HEK293 (cell line): ENCODE measurements around the gene SLAMF8.

Experiments used
- GLI2 ChIP-seq: fragments of 450-650 bp; formaldehyde crosslinking; IDR thresholded peaks from 2 replicates; pipeline ENCODE4; 2017; ENCODE audit warnings: missing biosample characterization, missing genetic modification characterization, low read depth, borderline replicate concordance
- REPIN1 ChIP-seq: fragments of 450-650 bp; formaldehyde crosslinking; IDR thresholded peaks from 2 replicates; pipeline ENCODE4 v1.5.1; 2017; ENCODE audit warnings: missing biosample characterization, missing genetic modification characterization, low read depth
- SETDB1 ChIP-seq: IDR thresholded peaks from one replicate; pipeline ENCODE4 v1.6.1; 2017; ENCODE audit warnings: mild to moderate bottlenecking, low read length, moderate library complexity, mixed read lengths; ENCODE audit not compliant: insufficient read length
- SP7 ChIP-seq: fragments of 450-650 bp; formaldehyde crosslinking; IDR thresholded peaks from 2 replicates; pipeline ENCODE4 v1.5.1; 2016; ENCODE audit warnings: missing biosample characterization, missing genetic modification characterization
- TCF7L2 ChIP-seq: IDR thresholded peaks from 2 replicates; pipeline ENCODE4 v1.6.1; 2011; ENCODE audit warnings: low read depth, mild to moderate bottlenecking, inconsistent platforms, low read length, moderate library complexity, borderline replicate concordance
- ZNF114 ChIP-seq: fragments of 450-650 bp; formaldehyde crosslinking; IDR thresholded peaks from 2 replicates; pipeline ENCODE4 v1.5.0; 2017; ENCODE audit warnings: missing biosample characterization, missing genetic modification characterization
- ZNF239 ChIP-seq: fragments of 450-650 bp; formaldehyde crosslinking; IDR thresholded peaks from 2 replicates; pipeline ENCODE4 v1.5.1; 2016; ENCODE audit warnings: missing biosample characterization, missing genetic modification characterization
- ZNF24 ChIP-seq: fragments of 450-650 bp; formaldehyde crosslinking; IDR thresholded peaks from 2 replicates; pipeline ENCODE4 v1.5.1; 2016; ENCODE audit warnings: missing biosample characterization, missing genetic modification characterization
- ZNF324 ChIP-seq: fragments of 450-650 bp; formaldehyde crosslinking; IDR thresholded peaks from 2 replicates; pipeline ENCODE4 v1.5.1; 2016; ENCODE audit warnings: missing biosample characterization, missing genetic modification characterization
- ZNF510 ChIP-seq: fragments of 450-650 bp; formaldehyde crosslinking; IDR thresholded peaks from 2 replicates; pipeline ENCODE4 v1.5.1; 2018; ENCODE audit warnings: mild to moderate bottlenecking, missing genetic modification characterization, missing biosample characterization; ENCODE audit not compliant: insufficient replicate concordance
- ZNF664 ChIP-seq: fragments of 450-650 bp; formaldehyde crosslinking; IDR thresholded peaks from 2 replicates; pipeline ENCODE4 v1.5.1; 2016; ENCODE audit warnings: missing biosample characterization, missing genetic modification characterization
- TF ChIP-seq, protein P1 (sequence below): fragments of 450-650 bp; formaldehyde crosslinking; IDR thresholded peaks from 2 replicates; pipeline ENCODE4 v1.5.1; 2016; ENCODE audit warnings: missing biosample characterization, missing genetic modification characterization
- TF ChIP-seq, protein P2 (sequence below): fragments of 450-650 bp; formaldehyde crosslinking; IDR thresholded peaks from 2 replicates; pipeline ENCODE4 v1.5.1; 2016; ENCODE audit warnings: missing biosample characterization, missing genetic modification characterization
- TF ChIP-seq, protein P3 (sequence below): fragments of 450-650 bp; formaldehyde crosslinking; IDR thresholded peaks from 2 replicates; pipeline ENCODE4 v1.5.1; 2016; ENCODE audit warnings: missing biosample characterization, missing genetic modification characterization

DNA sequence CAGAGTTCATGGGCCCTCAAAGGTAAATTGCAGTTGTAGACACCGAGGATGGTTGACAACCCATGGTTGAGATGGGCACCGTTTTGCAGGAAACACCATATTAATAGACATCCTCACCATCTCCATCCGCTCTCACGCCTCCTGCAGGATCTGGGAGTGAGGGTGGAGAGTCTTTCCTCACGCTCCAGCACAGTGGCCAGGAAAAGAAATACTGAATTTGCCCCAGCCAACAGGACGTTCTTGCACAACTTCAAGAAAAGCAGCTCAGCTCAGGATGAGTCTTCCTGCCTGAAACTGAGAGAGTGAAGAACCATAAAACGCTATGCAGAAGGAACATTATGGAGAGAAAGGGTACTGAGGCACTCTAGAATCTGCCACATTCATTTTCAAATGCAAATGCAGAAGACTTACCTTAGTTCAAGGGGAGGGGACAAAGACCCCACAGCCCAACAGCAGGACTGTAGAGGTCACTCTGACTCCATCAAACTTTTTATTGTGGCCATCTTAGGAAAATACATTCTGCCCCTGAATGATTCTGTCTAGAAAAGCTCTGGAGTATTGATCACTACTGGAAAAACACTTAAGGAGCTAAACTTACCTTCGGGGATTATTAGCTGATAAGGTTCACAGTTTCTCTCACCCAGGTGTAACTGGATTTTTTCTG is 9.3 kb downstream of the SLAMF8 start:
- TF ChIP-seq, protein P1, sequence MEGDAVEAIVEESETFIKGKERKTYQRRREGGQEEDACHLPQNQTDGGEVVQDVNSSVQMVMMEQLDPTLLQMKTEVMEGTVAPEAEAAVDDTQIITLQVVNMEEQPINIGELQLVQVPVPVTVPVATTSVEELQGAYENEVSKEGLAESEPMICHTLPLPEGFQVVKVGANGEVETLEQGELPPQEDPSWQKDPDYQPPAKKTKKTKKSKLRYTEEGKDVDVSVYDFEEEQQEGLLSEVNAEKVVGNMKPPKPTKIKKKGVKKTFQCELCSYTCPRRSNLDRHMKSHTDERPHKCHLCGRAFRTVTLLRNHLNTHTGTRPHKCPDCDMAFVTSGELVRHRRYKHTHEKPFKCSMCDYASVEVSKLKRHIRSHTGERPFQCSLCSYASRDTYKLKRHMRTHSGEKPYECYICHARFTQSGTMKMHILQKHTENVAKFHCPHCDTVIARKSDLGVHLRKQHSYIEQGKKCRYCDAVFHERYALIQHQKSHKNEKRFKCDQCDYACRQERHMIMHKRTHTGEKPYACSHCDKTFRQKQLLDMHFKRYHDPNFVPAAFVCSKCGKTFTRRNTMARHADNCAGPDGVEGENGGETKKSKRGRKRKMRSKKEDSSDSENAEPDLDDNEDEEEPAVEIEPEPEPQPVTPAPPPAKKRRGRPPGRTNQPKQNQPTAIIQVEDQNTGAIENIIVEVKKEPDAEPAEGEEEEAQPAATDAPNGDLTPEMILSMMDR (tag by site-specific recombination) = no peak
- TF ChIP-seq ZNF239 (tag by site-specific recombination) (no peak), ZNF664 (tag by site-specific recombination) (no peak), ZNF24 (no peak), TCF7L2 (no peak), ZNF114 (no peak), ZNF324 (tag by site-specific recombination) (no peak), GLI2 (no peak), SP7 (no peak), REPIN1 (tag by site-specific recombination) (no peak), ZNF510 (tag by site-specific recombination) (no peak), SETDB1 (no peak)
- TF ChIP-seq, protein P2, sequence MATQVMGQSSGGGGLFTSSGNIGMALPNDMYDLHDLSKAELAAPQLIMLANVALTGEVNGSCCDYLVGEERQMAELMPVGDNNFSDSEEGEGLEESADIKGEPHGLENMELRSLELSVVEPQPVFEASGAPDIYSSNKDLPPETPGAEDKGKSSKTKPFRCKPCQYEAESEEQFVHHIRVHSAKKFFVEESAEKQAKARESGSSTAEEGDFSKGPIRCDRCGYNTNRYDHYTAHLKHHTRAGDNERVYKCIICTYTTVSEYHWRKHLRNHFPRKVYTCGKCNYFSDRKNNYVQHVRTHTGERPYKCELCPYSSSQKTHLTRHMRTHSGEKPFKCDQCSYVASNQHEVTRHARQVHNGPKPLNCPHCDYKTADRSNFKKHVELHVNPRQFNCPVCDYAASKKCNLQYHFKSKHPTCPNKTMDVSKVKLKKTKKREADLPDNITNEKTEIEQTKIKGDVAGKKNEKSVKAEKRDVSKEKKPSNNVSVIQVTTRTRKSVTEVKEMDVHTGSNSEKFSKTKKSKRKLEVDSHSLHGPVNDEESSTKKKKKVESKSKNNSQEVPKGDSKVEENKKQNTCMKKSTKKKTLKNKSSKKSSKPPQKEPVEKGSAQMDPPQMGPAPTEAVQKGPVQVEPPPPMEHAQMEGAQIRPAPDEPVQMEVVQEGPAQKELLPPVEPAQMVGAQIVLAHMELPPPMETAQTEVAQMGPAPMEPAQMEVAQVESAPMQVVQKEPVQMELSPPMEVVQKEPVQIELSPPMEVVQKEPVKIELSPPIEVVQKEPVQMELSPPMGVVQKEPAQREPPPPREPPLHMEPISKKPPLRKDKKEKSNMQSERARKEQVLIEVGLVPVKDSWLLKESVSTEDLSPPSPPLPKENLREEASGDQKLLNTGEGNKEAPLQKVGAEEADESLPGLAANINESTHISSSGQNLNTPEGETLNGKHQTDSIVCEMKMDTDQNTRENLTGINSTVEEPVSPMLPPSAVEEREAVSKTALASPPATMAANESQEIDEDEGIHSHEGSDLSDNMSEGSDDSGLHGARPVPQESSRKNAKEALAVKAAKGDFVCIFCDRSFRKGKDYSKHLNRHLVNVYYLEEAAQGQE (tag by site-specific recombination) = no peak
- TF ChIP-seq, protein P3, sequence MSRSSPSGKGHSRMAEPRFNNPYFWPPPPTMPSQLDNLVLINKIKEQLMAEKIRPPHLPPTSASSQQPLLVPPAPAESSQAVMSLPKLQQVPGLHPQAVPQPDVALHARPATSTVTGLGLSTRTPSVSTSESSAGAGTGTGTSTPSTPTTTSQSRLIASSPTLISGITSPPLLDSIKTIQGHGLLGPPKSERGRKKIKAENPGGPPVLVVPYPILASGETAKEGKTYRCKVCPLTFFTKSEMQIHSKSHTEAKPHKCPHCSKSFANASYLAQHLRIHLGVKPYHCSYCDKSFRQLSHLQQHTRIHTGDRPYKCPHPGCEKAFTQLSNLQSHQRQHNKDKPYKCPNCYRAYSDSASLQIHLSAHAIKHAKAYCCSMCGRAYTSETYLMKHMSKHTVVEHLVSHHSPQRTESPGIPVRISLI = no peak
